Natural killer cell (primary cell): ENCODE measurements around the gene BTBD2. TPM values are rescaled to one million over a fixed set of nuclear protein-coding genes. Genes with fewer than 3 reads are reported as not detected.
A peak's percentile ranks its signal among the peaks of the same experiment; 100 is the strongest.

ENCODE experiments used
- ATAC-seq, 3 donors: fragments of 150-1000 bp in 2 of 3; fragments of 200-7000 bp in 1 of 3; cut with Tn5 transposase; 1 replicate in 1 of 3; 2 replicates in 2 of 3; pipeline ENCODE4 v1.10.0; 2021; ENCODE audit warnings: mild to moderate bottlenecking in 2 of 3, moderate library complexity in 2 of 3
- DNase-seq, 2 donors: peaks; one replicate each; pipeline versions ENCODE4 v3.0.0 to v3.0.0-alpha.2; 2013 to 2021; ENCODE audit warnings: mixed read lengths in 1 of 2
- H3K27ac ChIP-seq: one replicate; pipeline ENCODE4 v1.5.1; 2013; ENCODE audit warnings: mild to moderate bottlenecking, low read length
- H3K27me3 ChIP-seq: one replicate; pipeline ENCODE4 v1.6.1; 2013; ENCODE audit warnings: low read length; ENCODE audit not compliant: control insufficient read depth, insufficient read depth
- H3K36me3 ChIP-seq: one replicate; pipeline ENCODE4 v1.6.1; 2013; ENCODE audit warnings: low read length; ENCODE audit not compliant: control insufficient read depth, insufficient read depth
- H3K4me1 ChIP-seq: one replicate; pipeline ENCODE4 v1.6.1; 2013; ENCODE audit warnings: low read length; ENCODE audit not compliant: control insufficient read depth, insufficient read depth
- H3K4me3 ChIP-seq: one replicate; pipeline ENCODE4 v1.5.1; 2013; ENCODE audit warnings: low read length
- H3K9me3 ChIP-seq: one replicate; pipeline ENCODE4 v1.6.1; 2013; ENCODE audit warnings: low read length; ENCODE audit not compliant: control insufficient read depth, insufficient read depth
- H3K27ac Mint-ChIP-seq, 2 donors: one replicate each; pipeline ENCODE4 v1.8.0; 2022; ENCODE audit warnings: mild to moderate bottlenecking in 2 of 2, mixed read lengths in 2 of 2, moderate library complexity in 1 of 2
- H3K27me3 Mint-ChIP-seq, 2 donors: one replicate each; pipeline ENCODE4 v1.8.0; 2022; ENCODE audit warnings: low read depth in 2 of 2, mixed read lengths in 2 of 2
- H3K36me3 Mint-ChIP-seq: one replicate; pipeline ENCODE4 v1.8.0; 2022; ENCODE audit warnings: mixed read lengths
- H3K4me1 Mint-ChIP-seq, 2 donors: one replicate each; pipeline ENCODE4 v1.8.0; 2022; ENCODE audit warnings: mixed read lengths in 2 of 2
- H3K4me3 Mint-ChIP-seq: one replicate; pipeline ENCODE4 v1.8.0; 2022; ENCODE audit warnings: mild to moderate bottlenecking, moderate library complexity, mixed read lengths
- H3K9me3 Mint-ChIP-seq, 2 donors: one replicate each; pipeline ENCODE4 v1.8.0; 2022; ENCODE audit warnings: mixed read lengths in 2 of 2
- CTCF ChIP-seq: fragments of 200-600 bp; IDR thresholded peaks from one replicate; pipeline ENCODE4 v1.8.0; 2022; ENCODE audit warnings: antibody characterized with exemption
- WGBS: methylation state at CpG from one replicate; pipeline ENCODE4 v1.1.7; 2013; ENCODE audit warnings: missing lambda C conversion rate; ENCODE audit not compliant: insufficient coverage; 5-methylcytosine and 5-hydroxymethylcytosine counted together
- intact Hi-C: fragments of 100-400 bp; cut with micrococcal nuclease; formaldehyde crosslinking; loops from one replicate; pipeline ENCODE4 v1.14.2; 2022
- total RNA-seq, 4 donors: library from RNA; stranded (reverse); fragments of 120-200 nt in 1 of 4; gene quantifications; one replicate each; pipeline versions ENCODE4 v1.2.3 to v1.2.4, GENCODE V29; 2013 to 2022

BTBD2 gene
- total RNA-seq, 3 donors from 2014 or later (not counting 1 experiment from before 2014, with no cell fraction given), result 47.6 to 57.0 (median 53.4) TPM

GRCh38 chr19:1956122-1956494 lies 59.4 kb downstream of the BTBD2 start:
- Histone ChIP-seq H3K9me3 (no peaks in the 10 kb centered on the region), H3K4me3 (no peak overlapping the region), H3K36me3 (peaks cover 23% of the 10 kb centered on the region), H3K4me1 (peaks cover 18% of the 10 kb centered on the region), H3K27ac (no peak overlapping the region), H3K27me3 (no peaks in the 10 kb centered on the region)
- 95% methylated on average over 12 of the region's 12 CpGs for WGBS
- H3K4me3 Mint-ChIP-seq, result no peak overlapping the region
- ATAC-seq (no peak), DNase-seq (no peak)
- H3K4me1 Mint-ChIP-seq, result peaks cover 5 to 32% of the 10 kb centered on the region in 2 donors
- intact Hi-C loops, result no loop called here
- H3K27me3 Mint-ChIP-seq, result no peaks in the 10 kb centered on the region
- H3K9me3 Mint-ChIP-seq, result no peaks in the 10 kb centered on the region
- H3K27ac Mint-ChIP-seq, result peak overlapping the region in 1 of 2 donors; percentile 54
- TF ChIP-seq CTCF, result no peak
- H3K36me3 Mint-ChIP-seq, result no peaks in the 10 kb centered on the region

GRCh38 chr19:1955171-1956121 lies 60.1 kb downstream of the BTBD2 start:
- intact Hi-C loops, result no loop called here
- ATAC-seq (no peak), DNase-seq (no peak)
- 87% methylated on average over 51 of the region's 51 CpGs for WGBS
- H3K4me3 Mint-ChIP-seq, result no peak overlapping the region
- H3K27me3 Mint-ChIP-seq, result no peaks in the 10 kb centered on the region
- no peaks in the 10 kb centered on the region for H3K36me3 Mint-ChIP-seq
- Histone ChIP-seq H3K27ac (no peak overlapping the region), H3K36me3 (peaks cover 23% of the 10 kb centered on the region), H3K9me3 (no peaks in the 10 kb centered on the region), H3K27me3 (no peaks in the 10 kb centered on the region), H3K4me3 (no peak overlapping the region), H3K4me1 (peaks cover 13% of the 10 kb centered on the region)
- no peak for TF ChIP-seq CTCF
- peaks cover 5 to 27% of the 10 kb centered on the region in 2 donors for H3K4me1 Mint-ChIP-seq
- H3K9me3 Mint-ChIP-seq, result no peaks in the 10 kb centered on the region
- peak overlapping the region in 1 of 2 donors; percentile 54 for H3K27ac Mint-ChIP-seq

GRCh38 chr19:1954532-1954933 lies 61.0 kb downstream of the BTBD2 start:
- peaks cover 6 to 24% of the 10 kb centered on the region in 2 donors for H3K4me1 Mint-ChIP-seq
- no peaks in the 10 kb centered on the region for H3K27me3 ChIP-seq
- no peaks in the 10 kb centered on the region for H3K9me3 ChIP-seq
- WGBS, result 95% methylated on average over 15 of the region's 15 CpGs
- ATAC-seq, result peak in 1 of 3 donors; percentile 3
- no peak overlapping the region for H3K4me3 Mint-ChIP-seq
- peaks cover 25% of the 10 kb centered on the region for H3K36me3 ChIP-seq
- H3K36me3 Mint-ChIP-seq, result no peaks in the 10 kb centered on the region
- no peaks in the 10 kb centered on the region for H3K9me3 Mint-ChIP-seq
- no peak overlapping the region for H3K27ac ChIP-seq
- no peak for TF ChIP-seq CTCF
- no peak overlapping the region for H3K27ac Mint-ChIP-seq
- H3K27me3 Mint-ChIP-seq, result no peaks in the 10 kb centered on the region
- H3K4me1 ChIP-seq, result peaks cover 10% of the 10 kb centered on the region
- no peak overlapping the region for H3K4me3 ChIP-seq
- DNase-seq, result no peak
- intact Hi-C loops, result no loop called here
